Subcutaneous abdominal adipose tissue (tissue), 5 donors: ENCODE data around the gene TRIO.
A peak's percentile ranks its signal among the peaks of the same experiment; 100 is the strongest.
"Not testable (repeated sequence)": the region's sequence is repeated elsewhere in the genome, so short reads cannot be mapped to it uniquely, and the experiment has no call there.

ENCODE experiments used
- H3K27ac ChIP-seq: one replicate; pipeline ENCODE4 v1.7.0; 2013; ENCODE audit warnings: low read depth, mild to moderate bottlenecking, inconsistent platforms, low read length, moderate library complexity
- H3K27me3 ChIP-seq, 5 donors: one replicate each; pipeline ENCODE4 v1.7.0; 2013; ENCODE audit warnings: low read length in 5 of 5, inconsistent platforms in 1 of 5; ENCODE audit not compliant: control insufficient read depth in 5 of 5, insufficient read depth in 4 of 5
- H3K36me3 ChIP-seq, 5 donors: one replicate each; pipeline ENCODE4 v1.7.0; 2013; ENCODE audit warnings: low read length in 5 of 5; ENCODE audit not compliant: control insufficient read depth in 5 of 5, insufficient read depth in 5 of 5
- H3K4me1 ChIP-seq, 5 donors: one replicate each; pipeline ENCODE4 v1.7.0; 2013; ENCODE audit warnings: low read length in 5 of 5, mild to moderate bottlenecking in 3 of 5, moderate library complexity in 1 of 5; ENCODE audit not compliant: control insufficient read depth in 5 of 5, insufficient read depth in 5 of 5
- H3K4me3 ChIP-seq, 5 donors: one replicate each; pipeline ENCODE4 v1.7.0; 2013; ENCODE audit warnings: low read length in 5 of 5, low read depth in 1 of 5
- H3K9ac ChIP-seq, 5 donors: one replicate each; pipeline ENCODE4 v1.7.0; 2013; ENCODE audit warnings: low read length in 5 of 5, mild to moderate bottlenecking in 4 of 5, moderate library complexity in 3 of 5
- H3K9me3 ChIP-seq, 5 donors: one replicate each; pipeline ENCODE4 v1.7.0; 2013; ENCODE audit warnings: low read length in 5 of 5; ENCODE audit not compliant: control insufficient read depth in 5 of 5
- donor health status: healthy.
- donor health status: healthy.
- donor health status: healthy.
- donor health status: healthy.
- donor health status: healthy.

TRIO gene

GRCh38 chr5:14531668-14532067, 388.5 kb downstream of the TRIO start:
- no peaks in the 10 kb centered on the region for H3K9me3 ChIP-seq
- H3K4me3 ChIP-seq: no peak overlapping the region
- H3K36me3 ChIP-seq: no peaks in the 10 kb centered on the region
- no peak overlapping the region for H3K9ac ChIP-seq
- peaks cover 0 to 21% (median 0%) of the 10 kb centered on the region in 5 donors for H3K4me1 ChIP-seq
- no peaks in the 10 kb centered on the region for H3K27me3 ChIP-seq
- no peak overlapping the region for H3K27ac ChIP-seq

GRCh38 chr5:14532180-14532579, 389.0 kb downstream of the TRIO start:
- Histone ChIP-seq H3K4me1 (peaks cover 0 to 21% (median 0%) of the 10 kb centered on the region in 5 donors), H3K4me3 (no peak overlapping the region), H3K36me3 (no peaks in the 10 kb centered on the region), H3K27ac (no peak overlapping the region), H3K9me3 (no peaks in the 10 kb centered on the region), H3K9ac (no peak overlapping the region), H3K27me3 (no peaks in the 10 kb centered on the region)

GRCh38 chr5:14534773-14535172, 391.6 kb downstream of the TRIO start:
- Histone ChIP-seq H3K4me1 (peaks cover 0 to 18% (median 0%) of the 10 kb centered on the region in 5 donors), H3K4me3 (peak overlapping the region in 1 of 5 donors; percentile 11), H3K9ac (no peak overlapping the region), H3K27me3 (no peaks in the 10 kb centered on the region), H3K27ac (no peak overlapping the region), H3K9me3 (peaks cover 0 to 6% (median 0%) of the 10 kb centered on the region in 5 donors), H3K36me3 (no peaks in the 10 kb centered on the region)

GRCh38 chr5:14545308-14545707, 402.2 kb downstream of the TRIO start:
- H3K9ac ChIP-seq: no peak overlapping the region
- peaks cover 0 to 4% (median 0%) of the 10 kb centered on the region in 5 donors for H3K9me3 ChIP-seq
- peaks cover 0 to 8% (median 0%) of the 10 kb centered on the region in 5 donors for H3K27me3 ChIP-seq
- peaks cover 0 to 8% (median 0%) of the 10 kb centered on the region in 5 donors for H3K4me1 ChIP-seq
- H3K27ac ChIP-seq: no peak overlapping the region
- no peak overlapping the region for H3K4me3 ChIP-seq
- H3K36me3 ChIP-seq: no peaks in the 10 kb centered on the region

- Histone ChIP-seq H3K9me3 (peaks cover 0 to 4% (median 0%) of the 10 kb centered on the region in 5 donors), H3K27ac (no peak overlapping the region), H3K36me3 (no peaks in the 10 kb centered on the region), H3K4me3 (no peak overlapping the region), H3K27me3 (peaks cover 0 to 8% (median 0%) of the 10 kb centered on the region in 5 donors), H3K4me1 (peaks cover 0 to 8% (median 0%) of the 10 kb centered on the region in 5 donors), H3K9ac (no peak overlapping the region)
These were observed 402.7 kb downstream of the TRIO start for GRCh38 chr5:14545862-14546261.

- H3K9me3 ChIP-seq: no peaks in the 10 kb centered on the region
- H3K4me1 ChIP-seq: peaks cover 0 to 8% (median 0%) of the 10 kb centered on the region in 5 donors
- no peak overlapping the region for H3K27ac ChIP-seq
- H3K27me3 ChIP-seq: peaks cover 0 to 6% (median 0%) of the 10 kb centered on the region in 5 donors
- H3K9ac ChIP-seq: no peak overlapping the region
- no peak overlapping the region for H3K4me3 ChIP-seq
- no peaks in the 10 kb centered on the region for H3K36me3 ChIP-seq
These were observed 404.5 kb downstream of the TRIO start for GRCh38 chr5:14547666-14548065.

- H3K9ac ChIP-seq: no peak overlapping the region
- peaks cover 0 to 3% (median 0%) of the 10 kb centered on the region in 5 donors for H3K27me3 ChIP-seq
- no peak overlapping the region for H3K4me3 ChIP-seq
- H3K27ac ChIP-seq: no peak overlapping the region
- H3K9me3 ChIP-seq: no peaks in the 10 kb centered on the region
- peaks cover 0 to 3% (median 0%) of the 10 kb centered on the region in 5 donors for H3K4me1 ChIP-seq
- no peaks in the 10 kb centered on the region for H3K36me3 ChIP-seq
These were observed 408.1 kb downstream of the TRIO start for GRCh38 chr5:14551211-14551610.

GRCh38 chr5:14552017-14552416, 408.9 kb downstream of the TRIO start:
- H3K4me1 ChIP-seq: peaks cover 0 to 3% (median under 1%) of the 10 kb centered on the region in 5 donors
- no peak overlapping the region for H3K9ac ChIP-seq
- no peaks in the 10 kb centered on the region for H3K9me3 ChIP-seq
- H3K27me3 ChIP-seq: peaks cover 0 to 3% (median 0%) of the 10 kb centered on the region in 5 donors
- no peaks in the 10 kb centered on the region for H3K36me3 ChIP-seq
- H3K4me3 ChIP-seq: no peak overlapping the region
- H3K27ac ChIP-seq: no peak overlapping the region

GRCh38 chr5:14554288-14554687, 411.1 kb downstream of the TRIO start:
- not testable (repeated sequence) for H3K4me1 ChIP-seq

GRCh38 chr5:14556015-14556414, 412.9 kb downstream of the TRIO start:
- Histone ChIP-seq H3K36me3 (no peaks in the 10 kb centered on the region), H3K4me3 (no peak overlapping the region), H3K27ac (no peak overlapping the region), H3K27me3 (peaks cover 0 to 3% (median 0%) of the 10 kb centered on the region in 5 donors), H3K9ac (no peak overlapping the region), H3K4me1 (peaks cover 0 to 9% (median 6%) of the 10 kb centered on the region in 5 donors), H3K9me3 (no peaks in the 10 kb centered on the region)

More at GRCh38 chr5:14554288-14554687, 411.1 kb downstream of the TRIO start:
- not testable (repeated sequence) for H3K4me3 ChIP-seq, H3K9ac ChIP-seq, H3K9me3 ChIP-seq, H3K27me3 ChIP-seq, H3K36me3 ChIP-seq, H3K27ac ChIP-seq
